Neural progenitor cell (in vitro differentiated cells): ENCODE measurements around the gene GLCE. TPM values are rescaled to one million over a fixed set of nuclear protein-coding genes. Genes with fewer than 3 reads are reported as not detected.

Source experiments
- DNase-seq: peaks from one replicate; pipeline ENCODE4 v3.0.0-alpha.2; 2016; ENCODE audit warnings: low spot score
- H2AFZ ChIP-seq: fragments of 200-600 bp; sonication (generic); replicated peaks from 2 replicates; pipeline ENCODE4 v1.6.1; 2016; ENCODE audit warnings: antibody characterized with exemption
- H3F3A ChIP-seq: fragments of 200-600 bp; sonication (generic); 2 replicates; pipeline ENCODE4 v1.6.1; 2016; ENCODE audit warnings: antibody characterized with exemption, low read depth
- H3K27ac ChIP-seq: fragments of 200-600 bp; sonication (generic); 2 replicates; pipeline ENCODE4 v1.5.1; 2016; ENCODE audit warnings: mild to moderate bottlenecking
- H3K27me3 ChIP-seq: fragments of 200-600 bp; sonication (generic); 2 replicates; pipeline ENCODE4 v1.6.1; 2016; ENCODE audit warnings: mild to moderate bottlenecking, moderate library complexity
- H3K36me3 ChIP-seq: fragments of 200-600 bp; sonication (generic); 2 replicates; pipeline ENCODE4 v1.5.1; 2016
- H3K4me1 ChIP-seq: fragments of 200-600 bp; sonication (generic); 2 replicates; pipeline ENCODE4 v1.6.1; 2016; ENCODE audit warnings: mixed run types
- H3K4me2 ChIP-seq: fragments of 200-600 bp; sonication (generic); 2 replicates; pipeline ENCODE4 v1.6.1; 2016
- H3K4me3 ChIP-seq: fragments of 200-600 bp; sonication (generic); 2 replicates; pipeline ENCODE4 v1.5.1; 2016
- H3K79me2 ChIP-seq: fragments of 200-600 bp; sonication (generic); 2 replicates; pipeline ENCODE4 v1.6.1; 2016; ENCODE audit warnings: low read depth
- H3K9ac ChIP-seq: fragments of 200-600 bp; sonication (generic); 2 replicates; pipeline ENCODE4 v1.6.1; 2016
- H3K9me3 ChIP-seq: fragments of 200-600 bp; sonication (generic); 2 replicates; pipeline ENCODE4 v1.5.1; 2016; ENCODE audit warnings: low read depth
- H4K20me1 ChIP-seq: fragments of 200-600 bp; sonication (generic); 2 replicates; pipeline ENCODE4 v1.6.1; 2016; ENCODE audit warnings: low read depth
- H3K27ac Mint-ChIP-seq: 3 replicates; pipeline ENCODE4 v1.8.0; 2021; ENCODE audit warnings: mixed read lengths
- H3K27me3 Mint-ChIP-seq: 2 replicates; pipeline ENCODE4 v1.8.0; 2022; ENCODE audit warnings: low read depth, mild to moderate bottlenecking, inconsistent platforms, moderate library complexity, mixed read lengths; ENCODE audit not compliant: insufficient read depth
- H3K36me3 Mint-ChIP-seq: 3 replicates; pipeline ENCODE4 v1.8.0; 2021; ENCODE audit warnings: mixed read lengths
- H3K4me1 Mint-ChIP-seq: 3 replicates; pipeline ENCODE4 v1.8.0; 2021; ENCODE audit warnings: mixed read lengths
- H3K4me3 Mint-ChIP-seq: 3 replicates; pipeline ENCODE4 v1.8.0; 2021; ENCODE audit warnings: mild to moderate bottlenecking, moderate library complexity, mixed read lengths
- H3K9me3 Mint-ChIP-seq: 3 replicates; pipeline ENCODE4 v1.8.0; 2020; ENCODE audit warnings: mixed read lengths
- EZH2 ChIP-seq: fragments of 200-600 bp; sonication (generic); IDR thresholded peaks from 2 replicates; pipeline ENCODE4 v1.6.1; 2017; ENCODE audit warnings: antibody characterized with exemption, mild to moderate bottlenecking, moderate library complexity
- EZH2phosphoT487 ChIP-seq: fragments of 200-600 bp; sonication (generic); IDR thresholded peaks from 2 replicates; pipeline ENCODE4 v1.6.1; 2017; ENCODE audit warnings: antibody characterized with exemption
- total RNA-seq: library from RNA; depleted of rRNA; stranded (reverse); fragments of >200 nt; gene quantifications from 2 replicates; pipeline ENCODE4 v1.2.3, GENCODE V29; 2015; ENCODE audit warnings: low replicate concordance
- TF ChIP-seq, protein P1 (sequence below): fragments of 200-600 bp; sonication (generic); IDR thresholded peaks from 2 replicates; pipeline ENCODE4 v1.5.1; 2017; ENCODE audit warnings: antibody characterized with exemption, mild to moderate bottlenecking

The GLCE gene
- total RNA-seq, 1 donor from 2014 or later = 22.7 TPM

DNA sequence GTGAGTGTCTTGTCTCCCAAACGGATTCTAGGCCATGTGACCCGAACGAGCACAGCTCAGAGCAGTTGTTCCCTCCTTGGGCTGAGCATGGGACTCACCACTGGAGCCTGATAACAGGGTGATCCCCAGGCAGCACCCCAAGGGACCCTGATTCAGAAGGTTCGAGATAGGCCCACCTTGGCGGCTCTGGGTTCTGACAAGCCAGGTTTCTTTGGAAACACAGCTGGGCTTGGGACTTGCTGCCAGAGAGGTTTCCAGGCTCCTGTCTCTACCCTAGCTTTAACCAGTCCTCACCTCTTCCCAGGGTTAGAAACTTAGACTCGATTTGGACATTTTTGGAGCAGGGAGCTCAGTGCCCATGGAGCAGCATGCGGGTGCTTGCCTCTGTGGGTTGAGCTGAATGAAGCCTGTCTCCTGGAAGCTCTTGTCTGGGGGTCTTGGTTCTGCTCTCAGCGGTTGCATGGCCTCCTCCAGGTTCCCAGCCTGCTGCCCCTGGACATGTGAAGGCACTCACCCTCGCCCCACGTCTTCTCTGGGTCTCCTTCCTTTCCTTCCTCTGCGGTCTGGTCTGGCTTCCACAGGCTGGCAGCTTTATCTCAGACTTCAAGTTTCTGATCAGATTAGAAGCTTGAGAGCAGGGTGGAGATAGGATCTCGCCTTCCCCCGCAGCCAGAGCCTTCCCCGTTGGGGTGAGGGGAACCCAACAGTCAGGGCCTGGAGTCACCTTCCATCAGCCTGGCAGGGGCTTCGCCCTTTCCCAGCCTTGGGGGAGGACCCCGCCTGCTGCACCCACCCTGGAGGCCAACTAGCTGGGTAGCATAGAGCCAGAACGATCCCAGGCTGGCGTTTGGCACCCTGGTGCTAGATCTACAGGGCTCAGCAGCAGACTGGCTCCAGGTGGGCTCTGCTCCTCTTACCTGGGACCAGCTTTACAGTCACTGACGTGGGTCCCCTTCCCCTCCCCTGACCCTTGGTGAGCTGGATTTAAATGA, 159.2 kb downstream of the GLCE start:
- Histone ChIP-seq H3K27ac (no peak overlapping the region), H3K27me3 (no peaks in the 10 kb centered on the region), H3F3A (no peaks in the 10 kb centered on the region), H3K79me2 (no peaks in the 10 kb centered on the region), H3K9ac (no peak overlapping the region), H3K9me3 (no peaks in the 10 kb centered on the region), H3K4me2 (no peak overlapping the region), H4K20me1 (no peaks in the 10 kb centered on the region), H2AFZ (no peak overlapping the region), H3K4me1 (no peaks in the 10 kb centered on the region), H3K36me3 (no peaks in the 10 kb centered on the region), H3K4me3 (no peak overlapping the region)
- H3K27ac Mint-ChIP-seq = no peak overlapping the region
- DNase-seq = no peak
- H3K4me1 Mint-ChIP-seq = peaks cover 21% of the 10 kb centered on the region
- no peaks in the 10 kb centered on the region for H3K9me3 Mint-ChIP-seq
- TF ChIP-seq, protein P1, sequence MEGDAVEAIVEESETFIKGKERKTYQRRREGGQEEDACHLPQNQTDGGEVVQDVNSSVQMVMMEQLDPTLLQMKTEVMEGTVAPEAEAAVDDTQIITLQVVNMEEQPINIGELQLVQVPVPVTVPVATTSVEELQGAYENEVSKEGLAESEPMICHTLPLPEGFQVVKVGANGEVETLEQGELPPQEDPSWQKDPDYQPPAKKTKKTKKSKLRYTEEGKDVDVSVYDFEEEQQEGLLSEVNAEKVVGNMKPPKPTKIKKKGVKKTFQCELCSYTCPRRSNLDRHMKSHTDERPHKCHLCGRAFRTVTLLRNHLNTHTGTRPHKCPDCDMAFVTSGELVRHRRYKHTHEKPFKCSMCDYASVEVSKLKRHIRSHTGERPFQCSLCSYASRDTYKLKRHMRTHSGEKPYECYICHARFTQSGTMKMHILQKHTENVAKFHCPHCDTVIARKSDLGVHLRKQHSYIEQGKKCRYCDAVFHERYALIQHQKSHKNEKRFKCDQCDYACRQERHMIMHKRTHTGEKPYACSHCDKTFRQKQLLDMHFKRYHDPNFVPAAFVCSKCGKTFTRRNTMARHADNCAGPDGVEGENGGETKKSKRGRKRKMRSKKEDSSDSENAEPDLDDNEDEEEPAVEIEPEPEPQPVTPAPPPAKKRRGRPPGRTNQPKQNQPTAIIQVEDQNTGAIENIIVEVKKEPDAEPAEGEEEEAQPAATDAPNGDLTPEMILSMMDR = no peak
- TF ChIP-seq EZH2phosphoT487 = no peak
- no peak for TF ChIP-seq EZH2
- peaks cover 9% of the 10 kb centered on the region for H3K27me3 Mint-ChIP-seq
- H3K36me3 Mint-ChIP-seq = no peaks in the 10 kb centered on the region
- H3K4me3 Mint-ChIP-seq = no peak overlapping the region

DNA sequence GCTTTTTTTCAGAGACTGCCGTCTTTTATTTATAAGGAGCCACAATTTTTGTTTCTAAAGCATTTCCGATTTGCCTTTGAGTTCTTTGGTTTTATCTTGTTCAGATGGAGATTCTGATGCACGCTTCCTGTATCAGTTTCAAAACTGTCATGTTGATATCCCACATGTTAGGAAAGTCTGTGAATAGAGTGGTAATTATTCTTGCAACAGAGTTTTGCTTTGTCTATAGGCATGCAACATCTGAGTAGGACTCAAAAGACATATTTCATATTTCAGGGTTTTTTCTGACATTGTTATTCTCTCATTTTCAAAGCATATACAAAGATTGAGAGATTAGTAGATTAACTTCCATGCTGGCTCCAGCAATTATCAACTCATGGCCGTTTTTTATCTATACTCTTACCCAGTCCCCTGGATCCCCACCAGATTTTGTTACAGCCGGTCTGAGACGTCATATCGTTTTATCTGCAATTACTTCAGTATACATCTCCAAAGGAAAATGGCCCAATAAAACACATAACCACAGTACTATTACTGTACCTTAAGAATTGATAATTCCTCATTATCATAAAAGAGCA, 160.6 kb downstream of the GLCE start:
- DNase-seq = no peak
- Histone ChIP-seq H3K4me3 (no peak overlapping the region), H3K79me2 (no peaks in the 10 kb centered on the region), H3K27ac (no peak overlapping the region), H4K20me1 (no peaks in the 10 kb centered on the region), H3K36me3 (no peaks in the 10 kb centered on the region), H3K27me3 (no peaks in the 10 kb centered on the region), H3K4me2 (no peak overlapping the region), H3K4me1 (no peaks in the 10 kb centered on the region), H3K9ac (no peak overlapping the region), H2AFZ (no peak overlapping the region), H3F3A (no peaks in the 10 kb centered on the region), H3K9me3 (no peaks in the 10 kb centered on the region)
- Mint-ChIP-seq H3K9me3 (no peaks in the 10 kb centered on the region), H3K27ac (no peak overlapping the region), H3K4me3 (no peak overlapping the region), H3K27me3 (peaks cover 9% of the 10 kb centered on the region), H3K36me3 (no peaks in the 10 kb centered on the region), H3K4me1 (peaks cover 22% of the 10 kb centered on the region)
- no peak for TF ChIP-seq EZH2phosphoT487
- no peak for TF ChIP-seq EZH2
- TF ChIP-seq, protein P1 = no peak

Other genes with a start within 250 kb of the GLCE start
- not detected in 2 replicates for gene SPESP1, start 230.1 kb upstream of the GLCE start, total RNA-seq
- not detected in 2 replicates for gene NOX5, start 145.9 kb upstream of the GLCE start, total RNA-seq
- 1.1 and 1.4 TPM in 2 replicates for gene PAQR5, start 138.3 kb downstream of the GLCE start, total RNA-seq